ENCODE measurements around the gene SDHC. TPM values are rescaled to one million over a fixed set of nuclear protein-coding genes. Genes with fewer than 3 reads are reported as not detected.

Gene SDHC
- total and polyA plus RNA-seq, 2 of the 13 experiments (the other 11 are each of a cell fraction or from before 2014, with no cell fraction given) = 27.1 to 229 TPM

DNA sequence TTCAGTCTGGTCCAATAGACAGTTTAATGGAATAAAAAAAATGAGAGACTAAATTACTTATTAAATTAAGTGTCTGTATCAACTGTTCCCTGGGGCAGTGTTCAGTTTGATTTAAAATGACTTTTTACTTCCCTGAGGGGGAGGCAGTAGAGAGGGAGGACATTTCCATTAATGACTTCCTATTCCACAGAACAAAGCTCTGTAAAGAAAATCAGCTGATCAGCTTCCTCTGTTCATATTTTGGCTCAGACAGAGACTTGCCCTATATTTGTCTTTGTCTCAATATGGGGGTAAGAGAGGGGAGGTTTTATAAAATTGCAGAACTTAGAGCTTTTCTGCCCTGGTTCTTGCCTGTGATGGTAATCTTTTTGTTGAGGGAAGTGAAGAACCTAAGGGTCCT is 45.1 kb downstream of the SDHC start:
- Histone ChIP-seq H3K79me2 (ENCODE audit: insufficient read depth, low read length) (no peaks in the 10 kb centered on the region), H3K4me2 (ENCODE audit: low read depth, low read length) (no peak overlapping the region), H3K27me3 (ENCODE audit: control insufficient read depth in 1 of 2, insufficient read depth in 2 of 2, low read length in 2 of 2) (no peaks in the 10 kb centered on the region), H3K9ac (ENCODE audit: insufficient read depth, low read depth, low read length) (no peak overlapping the region), H3K27ac (ENCODE audit: extremely low read length, insufficient read depth, low read length) (no peak overlapping the region), H3K9me3 (ENCODE audit: low read length) (no peaks in the 10 kb centered on the region), H3K36me3 (replicated peaks in 1 of 2; ENCODE audit: control insufficient read depth in 1 of 2, insufficient read depth in 2 of 2, low read length in 2 of 2) (peaks cover 3 to 53% of the 10 kb centered on the region in 2 experiments), H2AFZ (ENCODE audit: low read length) (no peak overlapping the region), H3K4me3 (replicated peaks in 1 of 3; ENCODE audit: insufficient read depth in 1 of 3, low read depth in 2 of 3, low read length in 3 of 3) (no peak overlapping the region), H4K20me1 (ENCODE audit: insufficient read depth, low read length) (no peaks in the 10 kb centered on the region), H3K4me1 (ENCODE audit: insufficient read depth, low read length) (no peaks in the 10 kb centered on the region)
- no peak for ATAC-seq
- TF ChIP-seq KLF15 (CRISPR knock-in tag; IDR thresholded peaks at IDR 0.05; ENCODE audit: borderline replicate concordance) = no peak
- TF ChIP-seq ZNF792 (CRISPR knock-in tag; IDR thresholded peaks at IDR 0.05) = no peak
- no peak for TF ChIP-seq ZNF782 (CRISPR knock-in tag; IDR thresholded peaks at IDR 0.05; ENCODE audit: borderline replicate concordance)
- no peak for TF ChIP-seq TCF12 (IDR thresholded peaks at IDR 0.05)
- no peak for TF ChIP-seq TCF12 (CRISPR knock-in tag; IDR thresholded peaks at IDR 0.05)
- no peak for TF ChIP-seq CBFB (CRISPR knock-in tag; IDR thresholded peaks at IDR 0.05)
- no peak for TF ChIP-seq FOXK2 (IDR thresholded peaks at IDR 0.05)
- TF ChIP-seq, protein P1, sequence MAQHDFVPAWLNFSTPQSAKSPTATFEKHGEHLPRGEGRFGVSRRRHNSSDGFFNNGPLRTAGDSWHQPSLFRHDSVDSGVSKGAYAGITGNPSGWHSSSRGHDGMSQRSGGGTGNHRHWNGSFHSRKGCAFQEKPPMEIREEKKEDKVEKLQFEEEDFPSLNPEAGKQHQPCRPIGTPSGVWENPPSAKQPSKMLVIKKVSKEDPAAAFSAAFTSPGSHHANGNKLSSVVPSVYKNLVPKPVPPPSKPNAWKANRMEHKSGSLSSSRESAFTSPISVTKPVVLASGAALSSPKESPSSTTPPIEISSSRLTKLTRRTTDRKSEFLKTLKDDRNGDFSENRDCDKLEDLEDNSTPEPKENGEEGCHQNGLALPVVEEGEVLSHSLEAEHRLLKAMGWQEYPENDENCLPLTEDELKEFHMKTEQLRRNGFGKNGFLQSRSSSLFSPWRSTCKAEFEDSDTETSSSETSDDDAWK (CRISPR knock-in tag; IDR thresholded peaks at IDR 0.05) = no peak
- TF ChIP-seq YEATS2 (CRISPR knock-in tag; IDR thresholded peaks at IDR 0.05; ENCODE audit: borderline replicate concordance) = no peak
- TF ChIP-seq, protein P2, sequence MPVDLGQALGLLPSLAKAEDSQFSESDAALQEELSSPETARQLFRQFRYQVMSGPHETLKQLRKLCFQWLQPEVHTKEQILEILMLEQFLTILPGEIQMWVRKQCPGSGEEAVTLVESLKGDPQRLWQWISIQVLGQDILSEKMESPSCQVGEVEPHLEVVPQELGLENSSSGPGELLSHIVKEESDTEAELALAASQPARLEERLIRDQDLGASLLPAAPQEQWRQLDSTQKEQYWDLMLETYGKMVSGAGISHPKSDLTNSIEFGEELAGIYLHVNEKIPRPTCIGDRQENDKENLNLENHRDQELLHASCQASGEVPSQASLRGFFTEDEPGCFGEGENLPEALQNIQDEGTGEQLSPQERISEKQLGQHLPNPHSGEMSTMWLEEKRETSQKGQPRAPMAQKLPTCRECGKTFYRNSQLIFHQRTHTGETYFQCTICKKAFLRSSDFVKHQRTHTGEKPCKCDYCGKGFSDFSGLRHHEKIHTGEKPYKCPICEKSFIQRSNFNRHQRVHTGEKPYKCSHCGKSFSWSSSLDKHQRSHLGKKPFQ (CRISPR knock-in tag; IDR thresholded peaks at IDR 0.05; ENCODE audit: insufficient replicate concordance) = no peak
- no peak for TF ChIP-seq ELF4 (CRISPR knock-in tag; IDR thresholded peaks at IDR 0.05; ENCODE audit: borderline replicate concordance)
- TF ChIP-seq BRD4 (CRISPR knock-in tag; IDR thresholded peaks at IDR 0.05) = no peak
- no peak for TF ChIP-seq ZNF781 (CRISPR knock-in tag; IDR thresholded peaks at IDR 0.05; ENCODE audit: borderline replicate concordance, not compliant biosample characterization)
- no peak for TF ChIP-seq HDAC2 (CRISPR knock-in tag; IDR thresholded peaks at IDR 0.05)
- TF ChIP-seq DMAP1 (CRISPR knock-in tag; IDR thresholded peaks at IDR 0.05) = no peak
- TF ChIP-seq ATM (IDR thresholded peaks at IDR 0.05; ENCODE audit: borderline replicate concordance) = no peak
- TF ChIP-seq, protein P3, sequence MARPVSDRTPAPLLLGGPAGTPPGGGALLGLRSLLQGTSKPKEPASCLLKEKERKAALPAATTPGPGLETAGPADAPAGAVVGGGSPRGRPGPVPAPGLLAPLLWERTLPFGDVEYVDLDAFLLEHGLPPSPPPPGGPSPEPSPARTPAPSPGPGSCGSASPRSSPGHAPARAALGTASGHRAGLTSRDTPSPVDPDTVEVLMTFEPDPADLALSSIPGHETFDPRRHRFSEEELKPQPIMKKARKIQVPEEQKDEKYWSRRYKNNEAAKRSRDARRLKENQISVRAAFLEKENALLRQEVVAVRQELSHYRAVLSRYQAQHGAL (CRISPR knock-in tag; IDR thresholded peaks at IDR 0.05; ENCODE audit: not compliant biosample characterization) = no peak
- CTCF ChIA-PET (ENCODE audit: low intra/inter-chr PET ratio, low total read pairs) = no interaction called here
- intact Hi-C loops (cut with micrococcal nuclease; ENCODE audit: unreplicated experiment) (no loop called here), in situ Hi-C loops (cut with HindIII; ENCODE audit: extremely low pct_ligation_motif_present, low pct_unique_long_range_greater_than_20kb) (no loop called here)
- no TSS peak for BruUV-seq (replicated peaks)
- POLR2A ChIA-PET = no interaction called here
- no peak for FAIRE-seq
- no peak for DNase-seq (ENCODE audit: low spot score)
